Measurements from ENCODE around the gene SBF2. TPM values are rescaled to one million over a fixed set of nuclear protein-coding genes. Genes with fewer than 3 reads are reported as not detected.
"Not testable (repeated sequence)": the region's sequence is repeated elsewhere in the genome, so short reads cannot be mapped to it uniquely, and the experiment has no call there.

SBF2 gene
- polyA plus RNA-seq, 1 donor from 2014 or later = 53.4 TPM

DNA sequence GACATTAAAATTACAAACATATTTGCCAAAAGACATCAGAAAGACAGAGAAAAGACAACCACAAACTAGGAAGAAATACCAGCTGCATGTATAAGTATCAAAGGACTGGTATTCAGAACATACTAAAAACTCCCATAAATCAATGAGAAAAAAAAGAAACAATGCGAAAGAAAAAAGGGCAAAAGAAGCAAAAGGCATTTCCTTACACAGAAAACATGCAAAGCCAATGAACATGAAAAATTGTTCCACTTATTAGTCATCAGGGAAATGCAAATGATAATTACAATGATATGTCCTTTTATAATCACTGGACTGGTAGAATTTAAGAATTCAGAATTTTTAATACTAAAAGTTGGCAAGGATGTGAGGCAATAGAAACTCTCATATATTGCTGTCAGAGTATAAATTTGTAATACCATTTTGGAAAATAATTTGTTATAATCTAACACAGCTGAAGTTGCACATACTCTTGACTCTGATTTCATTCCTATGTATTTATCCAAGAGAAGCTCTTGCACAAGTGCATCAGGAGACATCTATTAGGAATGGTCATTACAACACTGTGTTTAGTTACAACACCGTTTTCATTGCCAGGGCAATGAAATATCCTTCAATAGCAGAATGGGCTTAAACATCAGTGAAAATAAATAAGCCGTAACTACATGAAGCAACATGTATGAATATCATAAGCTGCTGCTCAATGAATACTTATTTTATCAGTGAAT is 350.5 kb downstream of the SBF2 start:
- Histone ChIP-seq H4K20me1 (ENCODE audit: insufficient read depth) (no peaks in the 10 kb centered on the region), H3F3A (ENCODE audit: insufficient read depth, low read length, poor library complexity, severe bottlenecking) (no peaks in the 10 kb centered on the region), H3K36me3 (ENCODE audit: insufficient read depth, low read length) (no peaks in the 10 kb centered on the region), H3K9me2 (ENCODE audit: insufficient read depth, low read length) (no peaks in the 10 kb centered on the region), H3K4me2 (ENCODE audit: low read length) (no peak overlapping the region), H3K79me2 (replicated peaks; ENCODE audit: insufficient read depth, low read length) (no peaks in the 10 kb centered on the region), H3K4me3 (ENCODE audit: low read length) (no peak overlapping the region), H2AFZ (ENCODE audit: low read depth, low read length) (no peak overlapping the region), H3K9me3 (ENCODE audit: low read length) (no peaks in the 10 kb centered on the region), H3K27ac (ENCODE audit: low read length) (no peak overlapping the region), H3K27me3 (ENCODE audit: insufficient read depth, low read depth, low read length) (no peaks in the 10 kb centered on the region), H3K9ac (ENCODE audit: low read length) (no peak overlapping the region)
- no peak for TF ChIP-seq POLR2AphosphoS5 (IDR thresholded peaks at IDR 0.05)
- no peak for TF ChIP-seq EP300 (conservative IDR thresholded peaks at IDR 0.05; ENCODE audit: poor library complexity, severe bottlenecking)
- no peak for TF ChIP-seq TAF1 (IDR thresholded peaks at IDR 0.05; ENCODE audit: low read depth)
- TF ChIP-seq SMC3 (conservative IDR thresholded peaks at IDR 0.05; ENCODE audit: poor library complexity) = no peak
- no peak for TF ChIP-seq RAD21 (conservative IDR thresholded peaks at IDR 0.05)
- TF ChIP-seq, protein P1, sequence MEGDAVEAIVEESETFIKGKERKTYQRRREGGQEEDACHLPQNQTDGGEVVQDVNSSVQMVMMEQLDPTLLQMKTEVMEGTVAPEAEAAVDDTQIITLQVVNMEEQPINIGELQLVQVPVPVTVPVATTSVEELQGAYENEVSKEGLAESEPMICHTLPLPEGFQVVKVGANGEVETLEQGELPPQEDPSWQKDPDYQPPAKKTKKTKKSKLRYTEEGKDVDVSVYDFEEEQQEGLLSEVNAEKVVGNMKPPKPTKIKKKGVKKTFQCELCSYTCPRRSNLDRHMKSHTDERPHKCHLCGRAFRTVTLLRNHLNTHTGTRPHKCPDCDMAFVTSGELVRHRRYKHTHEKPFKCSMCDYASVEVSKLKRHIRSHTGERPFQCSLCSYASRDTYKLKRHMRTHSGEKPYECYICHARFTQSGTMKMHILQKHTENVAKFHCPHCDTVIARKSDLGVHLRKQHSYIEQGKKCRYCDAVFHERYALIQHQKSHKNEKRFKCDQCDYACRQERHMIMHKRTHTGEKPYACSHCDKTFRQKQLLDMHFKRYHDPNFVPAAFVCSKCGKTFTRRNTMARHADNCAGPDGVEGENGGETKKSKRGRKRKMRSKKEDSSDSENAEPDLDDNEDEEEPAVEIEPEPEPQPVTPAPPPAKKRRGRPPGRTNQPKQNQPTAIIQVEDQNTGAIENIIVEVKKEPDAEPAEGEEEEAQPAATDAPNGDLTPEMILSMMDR (IDR thresholded peaks at IDR 0.05; ENCODE audit: poor library complexity, severe bottlenecking) = no peak
- TF ChIP-seq MXI1 (conservative IDR thresholded peaks at IDR 0.05; ENCODE audit: poor library complexity, severe bottlenecking) = no peak
- TF ChIP-seq, protein P2, sequence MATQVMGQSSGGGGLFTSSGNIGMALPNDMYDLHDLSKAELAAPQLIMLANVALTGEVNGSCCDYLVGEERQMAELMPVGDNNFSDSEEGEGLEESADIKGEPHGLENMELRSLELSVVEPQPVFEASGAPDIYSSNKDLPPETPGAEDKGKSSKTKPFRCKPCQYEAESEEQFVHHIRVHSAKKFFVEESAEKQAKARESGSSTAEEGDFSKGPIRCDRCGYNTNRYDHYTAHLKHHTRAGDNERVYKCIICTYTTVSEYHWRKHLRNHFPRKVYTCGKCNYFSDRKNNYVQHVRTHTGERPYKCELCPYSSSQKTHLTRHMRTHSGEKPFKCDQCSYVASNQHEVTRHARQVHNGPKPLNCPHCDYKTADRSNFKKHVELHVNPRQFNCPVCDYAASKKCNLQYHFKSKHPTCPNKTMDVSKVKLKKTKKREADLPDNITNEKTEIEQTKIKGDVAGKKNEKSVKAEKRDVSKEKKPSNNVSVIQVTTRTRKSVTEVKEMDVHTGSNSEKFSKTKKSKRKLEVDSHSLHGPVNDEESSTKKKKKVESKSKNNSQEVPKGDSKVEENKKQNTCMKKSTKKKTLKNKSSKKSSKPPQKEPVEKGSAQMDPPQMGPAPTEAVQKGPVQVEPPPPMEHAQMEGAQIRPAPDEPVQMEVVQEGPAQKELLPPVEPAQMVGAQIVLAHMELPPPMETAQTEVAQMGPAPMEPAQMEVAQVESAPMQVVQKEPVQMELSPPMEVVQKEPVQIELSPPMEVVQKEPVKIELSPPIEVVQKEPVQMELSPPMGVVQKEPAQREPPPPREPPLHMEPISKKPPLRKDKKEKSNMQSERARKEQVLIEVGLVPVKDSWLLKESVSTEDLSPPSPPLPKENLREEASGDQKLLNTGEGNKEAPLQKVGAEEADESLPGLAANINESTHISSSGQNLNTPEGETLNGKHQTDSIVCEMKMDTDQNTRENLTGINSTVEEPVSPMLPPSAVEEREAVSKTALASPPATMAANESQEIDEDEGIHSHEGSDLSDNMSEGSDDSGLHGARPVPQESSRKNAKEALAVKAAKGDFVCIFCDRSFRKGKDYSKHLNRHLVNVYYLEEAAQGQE (IDR thresholded peaks at IDR 0.05; ENCODE audit: borderline replicate concordance) = no peak
- TF ChIP-seq EZH2 (IDR thresholded peaks at IDR 0.05; ENCODE audit: borderline replicate concordance, insufficient read depth, low read length, poor library complexity, severe bottlenecking) = no peak

DNA sequence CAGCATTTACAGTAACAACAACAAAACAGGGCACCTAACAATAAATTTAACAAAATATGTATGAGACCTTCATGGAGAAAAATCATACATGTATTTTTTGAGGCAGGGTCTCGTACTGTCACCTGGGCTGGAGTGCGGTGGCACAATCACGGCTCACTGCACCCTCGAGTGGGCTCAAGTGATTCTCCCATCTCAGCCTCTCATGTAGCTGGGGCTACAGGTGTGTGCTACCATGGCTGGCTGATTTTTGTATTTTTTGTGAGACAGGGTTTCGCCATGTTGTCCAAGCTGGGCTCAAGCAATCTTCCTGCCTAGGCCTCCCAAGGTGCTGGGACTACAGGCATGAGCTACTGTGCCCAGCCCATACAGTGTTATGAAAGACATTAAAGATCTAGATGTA is 352.0 kb downstream of the SBF2 start:
- no peaks in the 10 kb centered on the region for H4K20me1 ChIP-seq (ENCODE audit: insufficient read depth)
- no peaks in the 10 kb centered on the region for H3K9me3 ChIP-seq (ENCODE audit: low read length)
- no peak overlapping the region for H3K4me3 ChIP-seq (ENCODE audit: low read length)
- no peaks in the 10 kb centered on the region for H3K27me3 ChIP-seq (ENCODE audit: insufficient read depth, low read depth, low read length)
- H3K36me3 ChIP-seq (ENCODE audit: insufficient read depth, low read length) = no peaks in the 10 kb centered on the region
- no peak overlapping the region for H3K9ac ChIP-seq (ENCODE audit: low read length)
- no peak overlapping the region for H3K4me2 ChIP-seq (ENCODE audit: low read length)
- no peak for TF ChIP-seq TAF1 (IDR thresholded peaks at IDR 0.05; ENCODE audit: low read depth)
- TF ChIP-seq, protein P1 (IDR thresholded peaks at IDR 0.05; ENCODE audit: poor library complexity, severe bottlenecking) = no peak
- no peak for TF ChIP-seq MXI1 (conservative IDR thresholded peaks at IDR 0.05; ENCODE audit: poor library complexity, severe bottlenecking)
- TF ChIP-seq SMC3 (conservative IDR thresholded peaks at IDR 0.05; ENCODE audit: poor library complexity) = no peak
- no peak for TF ChIP-seq EP300 (conservative IDR thresholded peaks at IDR 0.05; ENCODE audit: poor library complexity, severe bottlenecking)
- TF ChIP-seq POLR2AphosphoS5 (IDR thresholded peaks at IDR 0.05) = no peak
- no peak for TF ChIP-seq EZH2 (IDR thresholded peaks at IDR 0.05; ENCODE audit: borderline replicate concordance, insufficient read depth, low read length, poor library complexity, severe bottlenecking)
- no peak for TF ChIP-seq RAD21 (conservative IDR thresholded peaks at IDR 0.05)
- TF ChIP-seq, protein P2 (IDR thresholded peaks at IDR 0.05; ENCODE audit: borderline replicate concordance) = no peak
- no peak overlapping the region for H2AFZ ChIP-seq (ENCODE audit: low read depth, low read length)
- no peak overlapping the region for H3K27ac ChIP-seq (ENCODE audit: low read length)
- no peaks in the 10 kb centered on the region for H3K9me2 ChIP-seq (ENCODE audit: insufficient read depth, low read length)
- H3F3A ChIP-seq (ENCODE audit: insufficient read depth, low read length, poor library complexity, severe bottlenecking) = no peaks in the 10 kb centered on the region
- no peaks in the 10 kb centered on the region for H3K79me2 ChIP-seq (replicated peaks; ENCODE audit: insufficient read depth, low read length)

DNA sequence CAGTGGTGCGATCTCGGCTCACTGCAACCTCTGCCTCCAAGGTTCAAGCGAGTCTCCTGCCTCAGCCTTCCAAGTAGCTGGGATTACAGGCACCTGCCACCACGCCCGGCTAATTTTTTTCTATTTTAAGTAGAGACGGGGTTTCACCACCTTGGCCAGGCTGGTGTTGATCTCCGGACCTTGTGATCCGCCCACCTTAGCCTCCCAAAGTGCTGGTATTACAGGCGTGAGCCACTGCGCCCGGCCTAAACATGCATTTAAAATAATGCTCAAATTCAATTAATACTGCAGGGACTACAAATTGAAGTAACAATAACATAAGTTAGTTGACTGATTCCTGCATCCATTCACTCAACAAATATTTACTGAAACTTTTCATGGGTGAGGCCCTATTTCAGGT is 354.9 kb downstream of the SBF2 start:
- not testable (repeated sequence) for H3K79me2 ChIP-seq (replicated peaks; ENCODE audit: insufficient read depth, low read length); H3K9me3 ChIP-seq (ENCODE audit: low read length); H2AFZ ChIP-seq (ENCODE audit: low read depth, low read length); H3K27ac ChIP-seq (ENCODE audit: low read length); H3K4me2 ChIP-seq (ENCODE audit: low read length); H3K27me3 ChIP-seq (ENCODE audit: insufficient read depth, low read depth, low read length); H4K20me1 ChIP-seq (ENCODE audit: insufficient read depth); H3K9me2 ChIP-seq (ENCODE audit: insufficient read depth, low read length); H3K4me3 ChIP-seq (ENCODE audit: low read length); H3F3A ChIP-seq (ENCODE audit: insufficient read depth, low read length, poor library complexity, severe bottlenecking); H3K36me3 ChIP-seq (ENCODE audit: insufficient read depth, low read length); H3K9ac ChIP-seq (ENCODE audit: low read length)
